NCI-H226 (cell line): ENCODE results near the gene CKAP4.

ENCODE experiments used
- DNase-seq: peaks from one replicate; pipeline ENCODE4 v3.0.0-alpha.2; 2015

The CKAP4 gene

GRCh38 chr12:106274012-106274411, 26.2 kb upstream of the CKAP4 start:
- DNase-seq = no peak

GRCh38 chr12:106273491-106273890, 25.7 kb upstream of the CKAP4 start:
- DNase-seq = no peak

- DNase-seq = no peak
Measured at GRCh38 chr12:106271575-106272505, 24.0 kb upstream of the CKAP4 start.

- DNase-seq = no peak
Measured at GRCh38 chr12:106269150-106269771, 21.4 kb upstream of the CKAP4 start.

GRCh38 chr12:106267535-106267934, 19.7 kb upstream of the CKAP4 start:
- DNase-seq = no peak

- DNase-seq = no peak
Measured at GRCh38 chr12:106265116-106265515, 17.3 kb upstream of the CKAP4 start.

GRCh38 chr12:106258935-106259334, 11.1 kb upstream of the CKAP4 start:
- DNase-seq = no peak

- DNase-seq = no peak
Measured at GRCh38 chr12:106258226-106258625, 10.4 kb upstream of the CKAP4 start.

GRCh38 chr12:106256524-106256923, 8.7 kb upstream of the CKAP4 start:
- DNase-seq = no peak

GRCh38 chr12:106255952-106256351, 8.1 kb upstream of the CKAP4 start:
- DNase-seq = peak; percentile 17

- no peak for DNase-seq
Measured at GRCh38 chr12:106255493-106255892, 7.7 kb upstream of the CKAP4 start.

GRCh38 chr12:106254724-106255123, 6.9 kb upstream of the CKAP4 start:
- no peak for DNase-seq

- peak; percentile 77 for DNase-seq
Measured at GRCh38 chr12:106251631-106252455, 4.0 kb upstream of the CKAP4 start.

- no peak for DNase-seq
Measured at GRCh38 chr12:106249411-106250135, 1.8 kb upstream of the CKAP4 start.

GRCh38 chr12:106248846-106249371, 1.1 kb upstream of the CKAP4 start:
- peak; percentile 25 for DNase-seq

GRCh38 chr12:106248312-106248845, 559 bp upstream of the CKAP4 start:
- peak; percentile 77 for DNase-seq

GRCh38 chr12:106246891-106247673, 738 bp downstream of the CKAP4 start:
- no peak for DNase-seq

- DNase-seq = peak; percentile 93
Measured at GRCh38 chr12:106245767-106246166, 2.1 kb downstream of the CKAP4 start.

GRCh38 chr12:106243620-106244019, 4.2 kb downstream of the CKAP4 start:
- DNase-seq = no peak

GRCh38 chr12:106240821-106241220, 7.0 kb downstream of the CKAP4 start:
- DNase-seq = no peak

GRCh38 chr12:106239951-106240335, 7.9 kb downstream of the CKAP4 start:
- DNase-seq = no peak
